Mesenchymal stem cell (in vitro differentiated cells and primary cell): Measurements from ENCODE around the gene OR56A1. TPM values are rescaled to one million over a fixed set of nuclear protein-coding genes. Genes with fewer than 3 reads are reported as not detected.
"Not testable (repeated sequence)": the region's sequence is repeated elsewhere in the genome, so short reads cannot be mapped to it uniquely, and the experiment has no call there.

ENCODE experiments used
- DNase-seq: peaks from one replicate; pipeline ENCODE4 v3.0.0-alpha.2; 2013
- H2AFZ ChIP-seq: one replicate; pipeline ENCODE4 v1.6.1; 2013; ENCODE audit warnings: low read depth, mild to moderate bottlenecking, control low read depth, inconsistent platforms, low read length, moderate library complexity
- H2AK5ac ChIP-seq: 2 replicates; pipeline ENCODE4 v1.6.1; 2013; ENCODE audit warnings: low read length, moderate library complexity, mild to moderate bottlenecking, inconsistent platforms; ENCODE audit not compliant: severe bottlenecking
- H2BK120ac ChIP-seq: one replicate; pipeline ENCODE4 v1.6.1; 2013; ENCODE audit warnings: low read depth, mild to moderate bottlenecking, inconsistent platforms, low read length, moderate library complexity
- H2BK12ac ChIP-seq, 2 experiments: one replicate each; pipeline ENCODE4 v1.6.1; 2013; ENCODE audit warnings: inconsistent platforms in 2 of 2, low read length in 2 of 2, mild to moderate bottlenecking in 2 of 2, moderate library complexity in 2 of 2, control low read depth in 1 of 2
- H2BK15ac ChIP-seq: one replicate; pipeline ENCODE4 v1.6.1; 2013; ENCODE audit warnings: mild to moderate bottlenecking, low read depth, inconsistent platforms; ENCODE audit not compliant: poor library complexity, severe bottlenecking
- H2BK5ac ChIP-seq: 2 replicates; pipeline ENCODE4 v1.6.1; 2013; ENCODE audit warnings: low read depth, mild to moderate bottlenecking, low read length, control low read depth, inconsistent platforms; ENCODE audit not compliant: poor library complexity, severe bottlenecking
- H3K14ac ChIP-seq, 2 experiments: one replicate each; pipeline ENCODE4 v1.6.1; 2013; ENCODE audit warnings: inconsistent platforms in 2 of 2, low read length in 2 of 2, control low read depth in 1 of 2, mild to moderate bottlenecking in 1 of 2, moderate library complexity in 1 of 2
- H3K18ac ChIP-seq, 2 experiments: one replicate each; pipeline ENCODE4 v1.6.1; 2013; ENCODE audit warnings: inconsistent platforms in 2 of 2, low read length in 2 of 2, control low read depth in 1 of 2, low read depth in 1 of 2, mild to moderate bottlenecking in 1 of 2
- H3K23ac ChIP-seq, 2 experiments: one replicate each; pipeline ENCODE4 v1.6.1; 2013; ENCODE audit warnings: inconsistent platforms in 2 of 2, low read length in 2 of 2, mild to moderate bottlenecking in 2 of 2, moderate library complexity in 2 of 2, control low read depth in 1 of 2
- H3K27ac ChIP-seq: 2 replicates; pipeline ENCODE4 v1.5.1; 2013; ENCODE audit warnings: mild to moderate bottlenecking, moderate library complexity, low read length, control low read depth, inconsistent platforms; ENCODE audit not compliant: poor library complexity, severe bottlenecking
- H3K27me3 ChIP-seq, 2 experiments: 2 replicates each; pipeline versions ENCODE4 v1.6.1 to v1.7.0; 2013; ENCODE audit warnings: low read length in 2 of 2, mild to moderate bottlenecking in 2 of 2, moderate library complexity in 2 of 2, control low read depth in 1 of 2, inconsistent platforms in 1 of 2; ENCODE audit not compliant: control insufficient read depth in 1 of 2, insufficient read depth in 1 of 2
- H3K36me3 ChIP-seq, 2 experiments: 2 replicates each; pipeline versions ENCODE4 v1.6.1 to v1.7.0; 2013; ENCODE audit warnings: low read length in 2 of 2, control low read depth in 1 of 2, inconsistent platforms in 1 of 2, low read depth in 1 of 2, mild to moderate bottlenecking in 1 of 2; ENCODE audit not compliant: insufficient read depth in 2 of 2, control insufficient read depth in 1 of 2
- H3K4ac ChIP-seq, 2 experiments: one replicate each; pipeline ENCODE4 v1.6.1; 2013; ENCODE audit warnings: inconsistent platforms in 2 of 2, low read length in 2 of 2, mild to moderate bottlenecking in 2 of 2, moderate library complexity in 2 of 2, control low read depth in 1 of 2, low read depth in 1 of 2
- H3K4me1 ChIP-seq: 2 replicates; pipeline ENCODE4 v1.6.1; 2013; ENCODE audit warnings: low read depth, low read length, control low read depth; ENCODE audit not compliant: control insufficient read depth, insufficient read depth
- H3K4me2 ChIP-seq: 2 replicates; pipeline ENCODE4 v1.6.1; 2013; ENCODE audit warnings: low read length, mild to moderate bottlenecking, inconsistent platforms; ENCODE audit not compliant: poor library complexity, severe bottlenecking
- H3K4me3 ChIP-seq, 2 experiments: 2 replicates each; pipeline versions ENCODE4 v1.5.1 to v1.7.0; 2013; ENCODE audit warnings: low read length in 2 of 2, mild to moderate bottlenecking in 2 of 2, control low read depth in 1 of 2, low read depth in 1 of 2; ENCODE audit not compliant: insufficient read depth in 1 of 2
- H3K79me1 ChIP-seq: replicated peaks from 2 replicates; pipeline ENCODE4 v1.6.1; 2013; ENCODE audit warnings: mild to moderate bottlenecking, control low read depth, low read length, inconsistent platforms; ENCODE audit not compliant: poor library complexity, severe bottlenecking
- H3K9ac ChIP-seq: 2 replicates; pipeline ENCODE4 v1.7.0; 2013; ENCODE audit warnings: mild to moderate bottlenecking, low read length, moderate library complexity
- H3K9me3 ChIP-seq: 2 replicates; pipeline ENCODE4 v1.7.0; 2013; ENCODE audit warnings: mild to moderate bottlenecking, low read length; ENCODE audit not compliant: control insufficient read depth
- H4K8ac ChIP-seq: one replicate; pipeline ENCODE4 v1.6.1; 2013; ENCODE audit warnings: inconsistent platforms, mild to moderate bottlenecking, low read length, moderate library complexity
- H4K91ac ChIP-seq: one replicate; pipeline ENCODE4 v1.6.1; 2013; ENCODE audit warnings: mild to moderate bottlenecking, low read length, inconsistent platforms
- WGBS: methylation state at CpG from one replicate; pipeline ENCODE4 v1.1.7; 2013; ENCODE audit warnings: mixed read lengths; 5-methylcytosine and 5-hydroxymethylcytosine counted together
- polyA plus RNA-seq, 2 experiments: library from polyadenylated mRNA; stranded (reverse); fragments of 200-250 nt; gene quantifications; one replicate each; pipeline ENCODE4 v1.2.3, GENCODE V29; 2013

OR56A1 gene, protein sequence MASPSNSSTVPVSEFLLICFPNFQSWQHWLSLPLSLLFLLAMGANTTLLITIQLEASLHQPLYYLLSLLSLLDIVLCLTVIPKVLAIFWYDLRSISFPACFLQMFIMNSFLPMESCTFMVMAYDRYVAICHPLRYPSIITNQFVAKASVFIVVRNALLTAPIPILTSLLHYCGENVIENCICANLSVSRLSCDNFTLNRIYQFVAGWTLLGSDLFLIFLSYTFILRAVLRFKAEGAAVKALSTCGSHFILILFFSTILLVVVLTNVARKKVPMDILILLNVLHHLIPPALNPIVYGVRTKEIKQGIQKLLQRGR
- not detected for polyA plus RNA-seq (2013, experiment 1 of 2)
- not detected for polyA plus RNA-seq (2013, experiment 2 of 2)

DNA sequence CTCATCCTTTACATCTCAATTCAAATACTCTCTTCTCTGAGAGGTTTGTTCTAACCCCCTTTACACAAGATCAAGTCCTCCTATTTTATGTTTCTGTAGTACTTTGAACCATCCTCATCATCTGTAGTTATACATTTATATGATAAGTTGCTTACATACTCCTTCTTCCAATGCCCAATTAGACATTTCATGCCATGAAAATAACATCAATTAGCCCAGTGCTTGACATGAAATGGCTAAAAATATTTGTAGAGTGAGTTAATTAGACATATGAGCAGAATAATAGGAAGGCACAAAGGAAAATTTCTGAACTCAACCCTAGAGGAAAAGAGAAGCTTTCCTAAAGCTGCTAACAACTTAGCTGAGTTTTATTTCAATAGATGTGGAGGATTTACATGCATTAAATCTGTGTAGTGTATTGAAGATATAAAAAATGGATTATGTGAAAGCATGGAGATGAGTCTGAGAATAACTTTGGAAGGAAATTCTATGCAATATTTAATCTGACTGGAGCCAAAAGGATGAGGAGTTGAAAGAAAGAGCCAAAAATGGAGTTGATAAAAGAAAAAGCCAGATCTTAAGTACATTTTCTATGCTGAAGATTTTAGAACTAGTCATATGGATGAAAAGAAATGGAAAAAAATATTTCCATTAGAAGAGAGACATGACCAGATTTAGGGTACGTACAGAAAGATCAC, at the start of gene OR56A1:
Gene OR56A1 (minus strand): TSS at position 51 of the 698 bp plus-strand sequence. CDS start 3,066 bp downstream, outside the sequence.
- no peak within 1 kb of the TSS for H3K23ac ChIP-seq
- no peak within 1 kb of the TSS for H3K4ac ChIP-seq
- no peak within 1 kb of the TSS for H3K4me3 ChIP-seq
- no peaks in the 10 kb centered on the region for H3K9me3 ChIP-seq
- no peak within 1 kb of the TSS for H2BK12ac ChIP-seq
- no peak within 1 kb of the TSS for H4K8ac ChIP-seq
- no peak within 1 kb of the TSS for H3K9ac ChIP-seq
- H3K14ac ChIP-seq, result no peak within 1 kb of the TSS
- no peak within 1 kb of the TSS for H2BK5ac ChIP-seq
- no peak within 1 kb of the TSS for H3K27ac ChIP-seq
- no peak within 1 kb of the TSS for H3K4me2 ChIP-seq
- no peak within 1 kb of the TSS for H2AFZ ChIP-seq
- no peak within 1 kb of the TSS for H2BK15ac ChIP-seq
- no peaks in the 10 kb centered on the region for H3K36me3 ChIP-seq
- no peak for DNase-seq
- no peaks in the 10 kb centered on the region for H3K4me1 ChIP-seq
- no peak within 1 kb of the TSS for H4K91ac ChIP-seq
- peaks cover 0 to 20% of the 10 kb centered on the region in 2 experiments for H3K27me3 ChIP-seq
- H2AK5ac ChIP-seq, result no peak within 1 kb of the TSS
- H3K18ac ChIP-seq, result no peak within 1 kb of the TSS
- no peaks in the 10 kb centered on the region for H3K79me1 ChIP-seq
- H2BK120ac ChIP-seq, result no peak within 1 kb of the TSS
- WGBS, result 71% methylated on average over 1 of the region's 1 CpG

DNA sequence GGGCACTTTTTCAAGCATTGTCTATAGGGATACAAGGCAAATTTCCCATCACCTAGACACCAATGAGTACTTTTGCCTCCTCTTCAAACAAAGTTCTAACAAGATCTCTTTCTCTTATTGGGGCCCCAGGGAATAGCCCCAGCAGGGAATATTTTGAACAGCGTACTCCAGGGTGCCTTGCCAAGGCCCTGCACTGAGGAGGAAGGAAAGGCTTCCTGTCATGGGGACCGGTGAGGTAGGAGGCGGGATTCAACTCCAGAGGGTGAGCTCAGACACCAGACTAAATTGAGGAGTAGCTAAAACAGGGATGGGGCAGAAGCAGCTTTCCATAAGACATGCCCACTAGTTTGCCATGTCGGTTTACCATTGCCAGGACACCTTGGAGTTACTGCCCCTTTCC, 48.9 kb upstream of the OR56A1 start:
- Histone ChIP-seq H3K18ac (no peak overlapping the region), H3K36me3 (no peaks in the 10 kb centered on the region), H2AK5ac (no peak overlapping the region), H3K14ac (no peak overlapping the region), H2BK12ac (no peak overlapping the region), H3K27ac (no peak overlapping the region), H4K91ac (no peak overlapping the region), H2AFZ (no peak overlapping the region), H3K4me2 (no peak overlapping the region), H3K23ac (no peak overlapping the region), H3K9me3 (peaks cover 3% of the 10 kb centered on the region), H2BK5ac (no peak overlapping the region), H2BK15ac (no peak overlapping the region), H3K9ac (no peak overlapping the region), H3K27me3 (no peaks in the 10 kb centered on the region), H3K79me1 (no peaks in the 10 kb centered on the region), H4K8ac (no peak overlapping the region), H3K4me3 (no peak overlapping the region), H3K4ac (no peak overlapping the region), H2BK120ac (no peak overlapping the region), H3K4me1 (no peaks in the 10 kb centered on the region)
- DNase-seq, result no peak
- 59% methylated on average over 4 of the region's 4 CpGs for WGBS

DNA sequence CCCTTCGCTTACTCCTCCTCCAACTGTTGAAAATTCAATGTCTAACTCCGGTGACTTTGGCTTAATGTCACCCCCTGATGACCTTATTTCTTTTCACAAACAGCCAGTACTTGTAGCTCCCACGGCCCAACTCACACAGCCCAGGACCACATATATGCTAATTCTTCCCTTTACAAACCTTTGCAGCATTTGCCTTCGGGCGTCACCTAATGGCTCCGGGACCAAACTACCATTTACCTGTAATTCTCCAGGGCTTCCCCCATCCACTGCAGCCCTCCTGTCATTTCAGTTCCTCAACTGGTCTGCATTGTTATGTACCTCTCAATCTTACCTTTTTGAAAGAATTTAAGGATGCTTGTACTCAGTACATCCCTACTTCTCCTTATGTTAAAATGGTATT, 47.2 kb upstream of the OR56A1 start:
- 86% methylated on average over 6 of the region's 6 CpGs for WGBS
- Histone ChIP-seq H3K9me3 (peaks cover 3% of the 10 kb centered on the region), H3K23ac (no peak overlapping the region), H3K18ac (no peak overlapping the region), H3K9ac (no peak overlapping the region), H3K4me2 (no peak overlapping the region), H3K27ac (no peak overlapping the region), H2BK15ac (no peak overlapping the region), H2BK12ac (no peak overlapping the region), H3K4me3 (no peak overlapping the region), H3K79me1 (no peaks in the 10 kb centered on the region), H4K8ac (no peak overlapping the region), H4K91ac (no peak overlapping the region), H3K36me3 (no peaks in the 10 kb centered on the region), H3K4me1 (no peaks in the 10 kb centered on the region), H2BK5ac (no peak overlapping the region), H3K27me3 (no peaks in the 10 kb centered on the region), H2AFZ (no peak overlapping the region), H2BK120ac (no peak overlapping the region), H2AK5ac (no peak overlapping the region), H3K4ac (no peak overlapping the region), H3K14ac (no peak overlapping the region)
- no peak for DNase-seq

DNA sequence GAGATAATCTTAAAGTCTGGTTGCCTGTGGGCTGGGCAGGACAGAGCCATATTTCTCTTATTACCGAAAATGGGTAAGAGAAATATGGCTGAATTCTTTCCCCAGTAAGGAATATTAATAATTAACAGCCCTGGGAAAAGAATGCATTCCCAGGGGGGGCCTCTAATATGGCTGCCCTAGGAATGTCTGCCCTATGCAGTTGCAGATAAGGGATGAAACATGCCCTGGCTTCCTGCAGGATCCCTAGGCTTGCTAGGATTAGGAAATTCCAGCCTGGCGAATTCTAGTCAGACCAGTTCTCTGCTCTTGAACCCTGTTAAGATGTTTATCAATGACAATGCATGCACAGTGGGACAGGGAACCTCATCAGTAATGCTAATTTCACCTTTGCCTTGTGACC, 45.9 kb upstream of the OR56A1 start:
- not testable (repeated sequence) for DNase-seq, H2BK120ac ChIP-seq, H4K91ac ChIP-seq, H4K8ac ChIP-seq, H3K23ac ChIP-seq, H3K4me2 ChIP-seq, H2BK12ac ChIP-seq, H3K9ac ChIP-seq, H3K9me3 ChIP-seq, H2BK15ac ChIP-seq, H3K79me1 ChIP-seq, H3K27me3 ChIP-seq, H2AFZ ChIP-seq, H3K4ac ChIP-seq, H3K14ac ChIP-seq, H3K4me3 ChIP-seq, H3K27ac ChIP-seq, H2BK5ac ChIP-seq, H2AK5ac ChIP-seq, H3K18ac ChIP-seq, H3K36me3 ChIP-seq, H3K4me1 ChIP-seq
- WGBS, result 56% methylated on average over 1 of the region's 2 CpGs
